GM12878 (cell line): Measurements from ENCODE around the gene STPG4.

ENCODE experiments used
- KLF5 ChIP-seq: fragments of 450-650 bp; IDR thresholded peaks from 2 replicates; pipeline ENCODE4 v1.6.1; 2014; ENCODE audit warnings: mild to moderate bottlenecking; ENCODE audit not compliant: partially characterized antibody
- SIN3A ChIP-seq: IDR thresholded peaks from 2 replicates; pipeline ENCODE4 v1.6.1; 2012; ENCODE audit warnings: low read depth, low read length, improper control_type of control experiment
- SRF ChIP-seq, 2 experiments: IDR thresholded peaks; 2 replicates each; pipeline ENCODE4 v1.6.1; 2011; ENCODE audit warnings: low read depth in 2 of 2, low read length in 2 of 2, mild to moderate bottlenecking in 1 of 2, moderate library complexity in 1 of 2
- TCF12 ChIP-seq: IDR thresholded peaks from 2 replicates; pipeline ENCODE4 v1.6.1; 2011; ENCODE audit warnings: low read depth, mild to moderate bottlenecking, low read length
- TF ChIP-seq, protein P1 (sequence below), 3 experiments: IDR thresholded peaks in 2 of 3; conservative IDR thresholded peaks in 1 of 3; 2 replicates each; pipeline ENCODE4 v1.5.1; 2011; ENCODE audit warnings: low read depth in 3 of 3, low read length in 3 of 3, mild to moderate bottlenecking in 3 of 3, control low read depth in 2 of 3, moderate library complexity in 2 of 3, inconsistent platforms in 1 of 3, mixed read lengths in 1 of 3; ENCODE audit not compliant: control insufficient read depth in 2 of 3, insufficient read depth in 1 of 3; ENCODE audit errors: extremely low read depth in 1 of 3
- TF ChIP-seq, protein P2 (sequence below): IDR thresholded peaks from 2 replicates; pipeline ENCODE4 v1.6.1; 2012; ENCODE audit warnings: mild to moderate bottlenecking, low read depth, low read length
- TF ChIP-seq, protein P3 (sequence below): IDR thresholded peaks from 2 replicates; pipeline ENCODE4 v1.6.1; 2012; ENCODE audit warnings: low read depth, low read length, improper control_type of control experiment

DNA sequence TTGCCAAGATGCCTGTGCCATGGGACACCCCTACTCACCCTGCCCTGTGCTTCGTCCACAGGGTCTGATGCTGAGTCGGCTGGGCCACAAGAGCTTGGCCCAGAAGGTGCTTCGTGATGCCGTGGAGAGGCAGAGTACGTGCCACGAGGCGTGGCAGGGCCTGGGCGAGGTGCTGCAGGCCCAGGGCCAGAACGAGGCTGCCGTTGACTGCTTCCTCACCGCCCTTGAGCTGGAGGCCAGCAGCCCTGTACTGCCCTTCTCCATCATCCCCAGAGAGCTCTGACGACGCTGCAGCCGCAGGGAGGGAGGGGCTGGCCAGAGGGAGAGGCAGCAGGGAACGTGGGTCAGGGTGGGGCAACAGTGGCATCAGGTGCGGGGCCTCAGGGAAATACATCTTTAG is 81.5 kb downstream of the STPG4 start:
- TF ChIP-seq, protein P1, sequence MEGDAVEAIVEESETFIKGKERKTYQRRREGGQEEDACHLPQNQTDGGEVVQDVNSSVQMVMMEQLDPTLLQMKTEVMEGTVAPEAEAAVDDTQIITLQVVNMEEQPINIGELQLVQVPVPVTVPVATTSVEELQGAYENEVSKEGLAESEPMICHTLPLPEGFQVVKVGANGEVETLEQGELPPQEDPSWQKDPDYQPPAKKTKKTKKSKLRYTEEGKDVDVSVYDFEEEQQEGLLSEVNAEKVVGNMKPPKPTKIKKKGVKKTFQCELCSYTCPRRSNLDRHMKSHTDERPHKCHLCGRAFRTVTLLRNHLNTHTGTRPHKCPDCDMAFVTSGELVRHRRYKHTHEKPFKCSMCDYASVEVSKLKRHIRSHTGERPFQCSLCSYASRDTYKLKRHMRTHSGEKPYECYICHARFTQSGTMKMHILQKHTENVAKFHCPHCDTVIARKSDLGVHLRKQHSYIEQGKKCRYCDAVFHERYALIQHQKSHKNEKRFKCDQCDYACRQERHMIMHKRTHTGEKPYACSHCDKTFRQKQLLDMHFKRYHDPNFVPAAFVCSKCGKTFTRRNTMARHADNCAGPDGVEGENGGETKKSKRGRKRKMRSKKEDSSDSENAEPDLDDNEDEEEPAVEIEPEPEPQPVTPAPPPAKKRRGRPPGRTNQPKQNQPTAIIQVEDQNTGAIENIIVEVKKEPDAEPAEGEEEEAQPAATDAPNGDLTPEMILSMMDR (IDR thresholded peaks at IDR 0.05 in 2 of 3, conservative IDR thresholded peaks at IDR 0.05 in 1 of 3; ENCODE audit: control insufficient read depth in 2 of 3, extremely low read depth in 1 of 3, insufficient read depth in 1 of 3, low read depth in 3 of 3, low read length in 3 of 3) = no peak
- TF ChIP-seq KLF5 (no peak), TCF12 (no peak), SRF (IDR thresholded peaks at IDR 0.05; ENCODE audit: low read depth in 2 of 2, low read length in 2 of 2) (no peak), SIN3A (no peak)
- TF ChIP-seq, protein P2, sequence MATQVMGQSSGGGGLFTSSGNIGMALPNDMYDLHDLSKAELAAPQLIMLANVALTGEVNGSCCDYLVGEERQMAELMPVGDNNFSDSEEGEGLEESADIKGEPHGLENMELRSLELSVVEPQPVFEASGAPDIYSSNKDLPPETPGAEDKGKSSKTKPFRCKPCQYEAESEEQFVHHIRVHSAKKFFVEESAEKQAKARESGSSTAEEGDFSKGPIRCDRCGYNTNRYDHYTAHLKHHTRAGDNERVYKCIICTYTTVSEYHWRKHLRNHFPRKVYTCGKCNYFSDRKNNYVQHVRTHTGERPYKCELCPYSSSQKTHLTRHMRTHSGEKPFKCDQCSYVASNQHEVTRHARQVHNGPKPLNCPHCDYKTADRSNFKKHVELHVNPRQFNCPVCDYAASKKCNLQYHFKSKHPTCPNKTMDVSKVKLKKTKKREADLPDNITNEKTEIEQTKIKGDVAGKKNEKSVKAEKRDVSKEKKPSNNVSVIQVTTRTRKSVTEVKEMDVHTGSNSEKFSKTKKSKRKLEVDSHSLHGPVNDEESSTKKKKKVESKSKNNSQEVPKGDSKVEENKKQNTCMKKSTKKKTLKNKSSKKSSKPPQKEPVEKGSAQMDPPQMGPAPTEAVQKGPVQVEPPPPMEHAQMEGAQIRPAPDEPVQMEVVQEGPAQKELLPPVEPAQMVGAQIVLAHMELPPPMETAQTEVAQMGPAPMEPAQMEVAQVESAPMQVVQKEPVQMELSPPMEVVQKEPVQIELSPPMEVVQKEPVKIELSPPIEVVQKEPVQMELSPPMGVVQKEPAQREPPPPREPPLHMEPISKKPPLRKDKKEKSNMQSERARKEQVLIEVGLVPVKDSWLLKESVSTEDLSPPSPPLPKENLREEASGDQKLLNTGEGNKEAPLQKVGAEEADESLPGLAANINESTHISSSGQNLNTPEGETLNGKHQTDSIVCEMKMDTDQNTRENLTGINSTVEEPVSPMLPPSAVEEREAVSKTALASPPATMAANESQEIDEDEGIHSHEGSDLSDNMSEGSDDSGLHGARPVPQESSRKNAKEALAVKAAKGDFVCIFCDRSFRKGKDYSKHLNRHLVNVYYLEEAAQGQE = no peak
- TF ChIP-seq, protein P3, sequence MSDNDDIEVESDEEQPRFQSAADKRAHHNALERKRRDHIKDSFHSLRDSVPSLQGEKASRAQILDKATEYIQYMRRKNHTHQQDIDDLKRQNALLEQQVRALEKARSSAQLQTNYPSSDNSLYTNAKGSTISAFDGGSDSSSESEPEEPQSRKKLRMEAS = no peak
